Liver (tissue), 9 donors: ENCODE data around the gene SEC14L3. TPM values are rescaled to one million over a fixed set of nuclear protein-coding genes. Genes with fewer than 3 reads are reported as not detected.

Experiments used
- DNase-seq: peaks from one replicate; pipeline ENCODE4 v3.0.0-alpha.2; 2017; ENCODE audit warnings: low spot score
- H3K27ac ChIP-seq, 2 donors: one replicate each; pipeline ENCODE4 v1.7.0; 2013; ENCODE audit warnings: inconsistent platforms in 2 of 2, low read length in 2 of 2, control low read depth in 1 of 2, low read depth in 1 of 2, mild to moderate bottlenecking in 1 of 2
- H3K27me3 ChIP-seq, 4 donors: one replicate each; pipeline versions ENCODE4 v1.6.1 to v1.7.0; 2013; ENCODE audit warnings: low read length in 3 of 4, inconsistent platforms in 1 of 4, mild to moderate bottlenecking in 1 of 4, moderate library complexity in 1 of 4; ENCODE audit not compliant: control insufficient read depth in 4 of 4, insufficient read depth in 4 of 4
- H3K36me3 ChIP-seq, 4 donors: one replicate each; pipeline versions ENCODE4 v1.6.1 to v1.7.0; 2013; ENCODE audit warnings: low read length in 3 of 4, mild to moderate bottlenecking in 3 of 4, low read depth in 1 of 4, moderate library complexity in 1 of 4; ENCODE audit not compliant: control insufficient read depth in 4 of 4, insufficient read depth in 3 of 4
- H3K4me1 ChIP-seq, 4 donors: one replicate each; pipeline versions ENCODE4 v1.6.1 to v1.7.0; 2013; ENCODE audit warnings: low read length in 3 of 4, mild to moderate bottlenecking in 3 of 4, moderate library complexity in 1 of 4; ENCODE audit not compliant: control insufficient read depth in 4 of 4, insufficient read depth in 4 of 4
- H3K4me3 ChIP-seq, 3 donors: one replicate each; pipeline versions ENCODE4 v1.6.1 to v1.7.0; 2013; ENCODE audit warnings: low read length in 3 of 3, control low read depth in 1 of 3, low read depth in 1 of 3, mild to moderate bottlenecking in 1 of 3
- H3K9ac ChIP-seq, 2 donors: one replicate each; pipeline ENCODE4 v1.7.0; 2013; ENCODE audit warnings: low read length in 2 of 2, mild to moderate bottlenecking in 2 of 2, moderate library complexity in 2 of 2, control low read depth in 1 of 2, low read depth in 1 of 2
- H3K9me3 ChIP-seq, 4 donors: one replicate each; pipeline versions ENCODE4 v1.6.1 to v1.7.0; 2013; ENCODE audit warnings: low read length in 3 of 4; ENCODE audit not compliant: control insufficient read depth in 4 of 4
- ATF3 ChIP-seq: IDR thresholded peaks from 2 replicates; pipeline ENCODE4 v1.6.1; 2016; ENCODE audit warnings: antibody characterized with exemption
- CTCF ChIP-seq: fragments of 150-350 bp; IDR thresholded peaks from 2 replicates; pipeline ENCODE4 v1.5.1; 2017; ENCODE audit warnings: improper control_type of control experiment, low read depth, low read length; ENCODE audit not compliant: missing input control
- FOXA1 ChIP-seq: IDR thresholded peaks from 2 replicates; pipeline ENCODE4 v1.6.1; 2016; ENCODE audit warnings: antibody characterized with exemption
- FOXA2 ChIP-seq: IDR thresholded peaks from 2 replicates; pipeline ENCODE4 v1.6.1; 2016; ENCODE audit warnings: antibody characterized with exemption
- GABPA ChIP-seq, 2 donors: IDR thresholded peaks in 1 of 2; conservative IDR thresholded peaks in 1 of 2; 2 replicates each; pipeline ENCODE4 v1.6.1; 2016; ENCODE audit warnings: antibody characterized with exemption in 2 of 2, mild to moderate bottlenecking in 1 of 2, moderate library complexity in 1 of 2
- HNF4A ChIP-seq, 2 donors: conservative IDR thresholded peaks; 2 replicates each; pipeline ENCODE4 v1.6.1; 2016; ENCODE audit warnings: antibody characterized with exemption in 2 of 2, mild to moderate bottlenecking in 2 of 2
- JUND ChIP-seq, 2 donors: IDR thresholded peaks; 2 replicates each; pipeline ENCODE4 v1.6.1; 2016; ENCODE audit warnings: antibody characterized with exemption in 2 of 2
- MAX ChIP-seq: IDR thresholded peaks from 2 replicates; pipeline ENCODE4 v1.6.1; 2016; ENCODE audit warnings: antibody characterized with exemption
- NR2F2 ChIP-seq: IDR thresholded peaks from 2 replicates; pipeline ENCODE4 v1.6.1; 2016; ENCODE audit warnings: antibody characterized with exemption
- RAD21 ChIP-seq, 2 donors: IDR thresholded peaks; 2 replicates each; pipeline ENCODE4 v1.6.1; 2016; ENCODE audit warnings: antibody characterized with exemption in 2 of 2, mild to moderate bottlenecking in 2 of 2
- REST ChIP-seq: IDR thresholded peaks from 2 replicates; pipeline ENCODE4 v1.6.1; 2016; ENCODE audit warnings: antibody characterized with exemption, mild to moderate bottlenecking
- RXRA ChIP-seq, 2 donors: IDR thresholded peaks; 2 replicates each; pipeline ENCODE4 v1.6.1; 2017 to 2018; ENCODE audit warnings: antibody characterized with exemption in 2 of 2, mild to moderate bottlenecking in 1 of 2
- YY1 ChIP-seq: IDR thresholded peaks from 2 replicates; pipeline ENCODE4 v1.6.1; 2016; ENCODE audit warnings: antibody characterized with exemption, mild to moderate bottlenecking
- ZBTB33 ChIP-seq: IDR thresholded peaks from 2 replicates; pipeline ENCODE4 v1.6.1; 2016; ENCODE audit warnings: antibody characterized with exemption
- WGBS: extraction: QIAGEN DNeasy Blood & Tissue Kit; methylation state at CpG from one replicate; pipeline ENCODE4 v1.1.7; 2013; 5-methylcytosine and 5-hydroxymethylcytosine counted together
- polyA plus RNA-seq, 2 donors: library from polyadenylated mRNA; stranded (reverse) in 1 of 2; unstranded in 1 of 2; fragments of 200-250 nt in 1 of 2; fragments of >200 nt in 1 of 2; fragmentation: Nextera tagmentation in 1 of 2; extraction: Ambion mirVana in 1 of 2; gene quantifications; one replicate each; pipeline versions ENCODE4 v1.2.1 to v1.2.3, GENCODE V29; 2013 to 2015
- total RNA-seq, 2 donors: library from RNA; depleted of rRNA; stranded (reverse); fragments of >200 nt; gene quantifications; one replicate each; pipeline ENCODE4 v1.2.3, GENCODE V29; 2014
- donor health status: healthy.
- donor health status: healthy.
- donor health status: healthy.
- donor health status: healthy.
- donor health status: healthy.

Gene SEC14L3
- total and polyA plus RNA-seq, 4 donors, result 0.32 to 0.33 TPM; not detected in 2

- no peak overlapping the region for H3K9ac ChIP-seq
- H3K36me3 ChIP-seq, result no peaks in the 10 kb centered on the region
- H3K4me3 ChIP-seq, result no peak overlapping the region
- H3K27ac ChIP-seq, result no peak overlapping the region
- peak; percentile 9 for TF ChIP-seq FOXA2
- TF ChIP-seq REST, result no peak
- peak in 1 of 2 donors; percentile 10 for TF ChIP-seq RXRA (IDR thresholded peaks at IDR 0.05)
- TF ChIP-seq JUND (IDR thresholded peaks at IDR 0.05), result peak in 1 of 2 donors; percentile 29
- no peak for TF ChIP-seq HNF4A (conservative IDR thresholded peaks at IDR 0.05)
- H3K27me3 ChIP-seq, result no peaks in the 10 kb centered on the region
- WGBS, result 43% methylated on average over 5 of the region's 5 CpGs
- H3K4me1 ChIP-seq, result peaks cover 0 to 12% (median 8%) of the 10 kb centered on the region in 4 donors
- no peak for DNase-seq
- H3K9me3 ChIP-seq, result no peaks in the 10 kb centered on the region
Measured at GRCh38 chr22:30445438-30446145, 26.2 kb downstream of the SEC14L3 start.

DNA sequence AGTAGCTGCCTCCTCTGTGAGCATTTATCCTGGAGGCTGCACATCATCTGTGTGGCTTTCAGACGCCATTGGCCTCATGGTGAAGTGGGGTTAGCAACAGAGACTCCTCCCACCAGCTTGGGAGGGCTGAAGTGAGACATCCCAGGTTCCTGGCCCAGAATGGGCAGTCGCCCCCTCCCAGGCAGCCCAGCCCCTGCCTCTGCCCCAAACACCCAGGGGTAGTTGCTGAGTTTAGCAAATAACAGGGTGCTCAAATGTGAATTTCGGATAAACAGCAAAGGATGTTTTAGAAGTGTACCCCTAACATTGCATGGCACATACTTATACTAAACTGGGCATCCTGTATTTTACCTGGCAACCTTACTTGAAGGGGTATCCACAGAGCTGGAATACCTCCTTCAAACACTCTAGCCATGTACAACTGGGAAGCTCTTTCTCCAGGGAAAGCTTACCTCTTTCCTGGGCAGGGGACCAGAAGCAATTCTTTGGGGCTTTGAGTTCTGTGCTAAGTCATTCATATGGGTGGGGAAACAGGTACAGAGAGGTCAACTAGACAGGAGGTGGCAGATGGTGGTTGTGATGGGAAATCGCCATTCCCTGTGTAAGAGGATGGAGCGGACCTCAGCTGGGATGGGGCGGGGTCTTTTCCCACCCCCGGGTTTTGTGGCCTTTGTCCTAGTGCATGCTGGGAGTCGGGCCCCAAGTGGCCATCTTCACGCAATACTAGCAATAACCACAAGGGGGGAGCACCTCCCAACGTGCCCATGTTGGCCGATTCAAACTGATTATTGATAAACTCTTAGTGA, 27.0 kb downstream of the SEC14L3 start:
- no peak overlapping the region for H3K27ac ChIP-seq
- no peaks in the 10 kb centered on the region for H3K27me3 ChIP-seq
- H3K4me3 ChIP-seq, result no peak overlapping the region
- H3K9me3 ChIP-seq, result no peaks in the 10 kb centered on the region
- peaks cover 0 to 12% (median 8%) of the 10 kb centered on the region in 4 donors for H3K4me1 ChIP-seq
- DNase-seq, result peak; percentile 83
- WGBS, result 19% methylated on average over 11 of the region's 11 CpGs
- no peaks in the 10 kb centered on the region for H3K36me3 ChIP-seq
- no peak for TF ChIP-seq NR2F2
- peak in 1 of 2 donors; percentile 28 for TF ChIP-seq RXRA (IDR thresholded peaks at IDR 0.05)
- no peak for TF ChIP-seq GABPA (IDR thresholded peaks at IDR 0.05 in 1 of 2, conservative IDR thresholded peaks at IDR 0.05 in 1 of 2)
- no peak for TF ChIP-seq ZBTB33
- no peak for TF ChIP-seq REST
- TF ChIP-seq RAD21 (IDR thresholded peaks at IDR 0.05), result peak; percentile 93 to 95
- peak; percentile 66 for TF ChIP-seq YY1
- TF ChIP-seq ATF3, result no peak
- TF ChIP-seq JUND (IDR thresholded peaks at IDR 0.05), result no peak
- peak; percentile 90 for TF ChIP-seq CTCF
- no peak for TF ChIP-seq FOXA1
- TF ChIP-seq MAX, result no peak
- H3K9ac ChIP-seq, result no peak overlapping the region
